Measurements from ENCODE around the gene CCDC69.
"Not testable (repeated sequence)": the region's sequence is repeated elsewhere in the genome, so short reads cannot be mapped to it uniquely, and the experiment has no call there.

Gene CCDC69

GRCh38 chr5:151259931-151260330 is 36.0 kb upstream of the CCDC69 start:
- H3K4me3 ChIP-seq (ENCODE audit: low read depth, low read length): no peak overlapping the region
- TF ChIP-seq CTCF (IDR thresholded peaks at IDR 0.05; ENCODE audit: control insufficient read depth, extremely low read depth, insufficient read depth): no peak
- DNase-seq (ENCODE audit: low read depth): no peak

DNA sequence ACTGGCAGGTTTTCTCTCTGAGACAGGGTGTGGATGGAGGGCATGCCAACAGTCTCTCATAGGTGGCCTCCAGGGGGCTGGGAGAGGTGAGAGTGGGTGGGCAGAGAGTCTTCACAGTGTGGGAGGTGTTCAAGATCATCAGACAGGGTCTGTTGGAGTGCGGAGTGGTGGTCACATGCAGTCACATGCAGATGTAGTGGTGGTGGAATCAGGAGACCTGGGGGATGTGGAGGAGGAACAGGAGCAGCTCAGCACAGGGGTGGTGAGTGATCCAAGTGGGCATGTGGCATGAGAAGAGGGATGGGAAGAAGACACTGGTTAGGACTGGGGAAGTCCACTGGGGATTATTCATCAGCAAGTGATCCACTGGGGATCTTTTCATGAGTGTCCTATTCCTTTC is 34.9 kb upstream of the CCDC69 start:
- DNase-seq (ENCODE audit: low read depth): no peak
- no peak for TF ChIP-seq CTCF (IDR thresholded peaks at IDR 0.05; ENCODE audit: control insufficient read depth, extremely low read depth, insufficient read depth)
- H3K4me3 ChIP-seq (ENCODE audit: low read depth, low read length): no peak overlapping the region

DNA sequence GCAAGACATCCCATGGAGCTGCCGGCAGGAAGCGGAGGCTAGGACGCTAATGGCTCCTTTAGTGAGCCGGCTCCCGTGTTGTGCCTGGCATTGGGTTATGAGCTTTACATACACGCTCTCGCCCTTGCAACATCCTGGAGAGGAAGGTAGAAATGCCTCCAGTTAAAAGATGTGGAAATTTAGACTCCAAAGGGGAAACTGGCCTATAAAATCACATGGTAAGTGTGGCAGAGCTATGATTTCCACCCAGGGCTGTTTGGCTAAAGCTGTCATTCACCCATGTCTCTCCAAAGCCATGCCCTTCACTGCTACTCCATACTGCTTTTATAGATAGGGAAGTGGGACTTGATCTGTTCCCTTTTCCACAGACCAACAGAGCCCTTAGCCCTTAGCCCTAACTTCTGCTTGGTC is 34.3 kb upstream of the CCDC69 start:
- TF ChIP-seq CTCF (IDR thresholded peaks at IDR 0.05; ENCODE audit: control insufficient read depth, extremely low read depth, insufficient read depth): no peak
- no peak for DNase-seq (ENCODE audit: low read depth)
- H3K4me3 ChIP-seq (ENCODE audit: low read depth, low read length): no peak overlapping the region

GRCh38 chr5:151257731-151258181 is 33.9 kb upstream of the CCDC69 start:
- DNase-seq (ENCODE audit: low read depth): no peak
- no peak overlapping the region for H3K4me3 ChIP-seq (ENCODE audit: low read depth, low read length)
- TF ChIP-seq CTCF (IDR thresholded peaks at IDR 0.05; ENCODE audit: control insufficient read depth, extremely low read depth, insufficient read depth): no peak

DNA sequence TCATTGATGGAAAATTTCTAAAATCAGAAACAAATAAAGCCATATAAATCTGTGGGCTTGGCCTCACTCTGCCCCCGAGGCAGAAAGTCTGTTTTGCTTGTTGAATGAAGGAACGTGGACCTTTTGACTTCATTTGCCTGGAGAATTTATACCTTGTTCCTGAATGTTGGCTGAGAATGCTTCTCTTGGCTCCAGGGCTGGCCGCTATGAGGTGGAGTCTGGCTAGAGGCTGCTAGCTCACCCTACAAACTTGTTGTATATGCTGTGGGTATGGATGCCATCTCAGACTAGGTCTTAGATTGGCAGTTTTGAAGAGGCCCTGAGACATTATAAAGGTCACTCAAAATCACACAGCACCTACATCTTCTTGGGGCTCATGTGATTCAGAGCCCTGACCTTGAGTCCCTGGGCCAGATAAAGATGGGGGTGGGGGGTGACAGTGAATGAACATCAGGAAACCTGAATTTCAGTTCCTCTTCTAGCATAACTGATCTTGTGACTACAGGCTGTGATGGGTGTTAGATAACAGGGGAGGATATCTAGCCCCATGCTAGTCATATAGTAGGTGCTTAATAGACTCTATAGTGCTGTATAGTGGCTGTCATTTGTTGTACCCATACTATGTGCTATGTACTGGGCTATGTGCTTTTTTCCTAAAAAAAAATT is 31.9 kb upstream of the CCDC69 start:
- no peak overlapping the region for H3K4me3 ChIP-seq (ENCODE audit: low read depth, low read length)
- no peak for DNase-seq (ENCODE audit: low read depth)
- TF ChIP-seq CTCF (IDR thresholded peaks at IDR 0.05; ENCODE audit: control insufficient read depth, extremely low read depth, insufficient read depth): no peak

- not testable (repeated sequence) for DNase-seq (ENCODE audit: low read depth); H3K4me3 ChIP-seq (ENCODE audit: low read depth, low read length)
These were observed 31.1 kb upstream of the CCDC69 start for GRCh38 chr5:151254990-151255389.

DNA sequence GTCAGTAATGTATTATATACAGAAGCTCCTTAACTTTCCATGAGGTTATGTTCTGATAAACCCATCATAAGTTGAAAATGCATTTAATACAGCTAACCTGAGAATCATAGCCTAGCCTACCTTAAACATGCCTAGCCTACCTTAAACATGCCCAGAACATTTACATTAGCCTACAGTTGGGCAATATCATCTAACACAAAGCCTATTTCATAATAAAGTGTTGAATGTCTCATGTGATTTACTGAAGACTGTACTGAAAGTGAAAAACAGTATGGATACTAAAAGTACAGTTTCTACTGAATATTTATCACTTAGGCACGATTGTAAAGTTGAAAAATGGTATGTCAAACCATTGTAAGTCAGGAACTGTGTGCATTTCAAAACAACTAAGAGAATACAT is 30.7 kb upstream of the CCDC69 start:
- no peak for DNase-seq (ENCODE audit: low read depth)
- no peak for TF ChIP-seq CTCF (IDR thresholded peaks at IDR 0.05; ENCODE audit: control insufficient read depth, extremely low read depth, insufficient read depth)
- no peak overlapping the region for H3K4me3 ChIP-seq (ENCODE audit: low read depth, low read length)
